ENCODE measurements around the gene CPNE4.

CPNE4 gene

GRCh38 chr3:131501949-131502348 lies 532.9 kb downstream of the CPNE4 start:
- H3K79me2 ChIP-seq (ENCODE audit: insufficient read depth, low read length), result peaks cover 26% of the 10 kb centered on the region

GRCh38 chr3:131494706-131495105 lies 540.1 kb downstream of the CPNE4 start:
- H3F3A ChIP-seq (ENCODE audit: insufficient read depth, low read length), result no peaks in the 10 kb centered on the region
- no peak for TF ChIP-seq CTCF (IDR thresholded peaks at IDR 0.05; ENCODE audit: low read length)
- no peak for TF ChIP-seq EZH2 (IDR thresholded peaks at IDR 0.05; ENCODE audit: borderline replicate concordance, low read length)
- peaks cover 8% of the 10 kb centered on the region; the same call in 1 of the 2 replicates for H3K79me2 ChIP-seq (ENCODE audit: insufficient read depth, low read length)
- no peak overlapping the region for H2AFZ ChIP-seq (ENCODE audit: low read length)
- H3K4me3 ChIP-seq (ENCODE audit: low read depth, low read length, poor library complexity, severe bottlenecking), result no peak overlapping the region
- H3K27ac ChIP-seq (ENCODE audit: low read depth, low read length, poor library complexity, severe bottlenecking), result no peak overlapping the region
- no peaks in the 10 kb centered on the region for H3K4me1 ChIP-seq (ENCODE audit: insufficient read depth, low read length, severe bottlenecking)
- peaks cover 91% of the 10 kb centered on the region for H3K36me3 ChIP-seq (ENCODE audit: insufficient read depth, low read length)
- H3K9me3 ChIP-seq (ENCODE audit: low read length), result no peaks in the 10 kb centered on the region
- H3K9ac ChIP-seq (ENCODE audit: low read length), result no peak overlapping the region
- no peaks in the 10 kb centered on the region for H3K27me3 ChIP-seq (ENCODE audit: insufficient read depth, low read length)
- H3K9me2 ChIP-seq (ENCODE audit: low read depth, low read length), result no peaks in the 10 kb centered on the region
- no peaks in the 10 kb centered on the region for H4K20me1 ChIP-seq (ENCODE audit: insufficient read depth, low read length)
- H3K4me2 ChIP-seq (ENCODE audit: low read length), result no peak overlapping the region

More at GRCh38 chr3:131501949-131502348, 532.9 kb downstream of the CPNE4 start:
- Histone ChIP-seq H3K9me2 (ENCODE audit: low read depth, low read length) (no peaks in the 10 kb centered on the region), H3K9ac (ENCODE audit: low read length) (peak overlapping the region; percentile 93), H2AFZ (ENCODE audit: low read length) (no peak overlapping the region), H3K36me3 (ENCODE audit: insufficient read depth, low read length) (peaks cover 43% of the 10 kb centered on the region), H3K4me3 (ENCODE audit: low read depth, low read length, poor library complexity, severe bottlenecking) (peak overlapping the region; percentile 94), H4K20me1 (ENCODE audit: insufficient read depth, low read length) (no peaks in the 10 kb centered on the region), H3K27me3 (ENCODE audit: insufficient read depth, low read length) (no peaks in the 10 kb centered on the region), H3K4me2 (ENCODE audit: low read length) (peak overlapping the region; percentile 100), H3K27ac (ENCODE audit: low read depth, low read length, poor library complexity, severe bottlenecking) (peak overlapping the region; percentile 47), H3K4me1 (ENCODE audit: insufficient read depth, low read length, severe bottlenecking) (peaks cover 26% of the 10 kb centered on the region), H3F3A (ENCODE audit: insufficient read depth, low read length) (no peaks in the 10 kb centered on the region), H3K9me3 (ENCODE audit: low read length) (no peaks in the 10 kb centered on the region)
- TF ChIP-seq EZH2 (IDR thresholded peaks at IDR 0.05; ENCODE audit: borderline replicate concordance, low read length) (no peak), CTCF (IDR thresholded peaks at IDR 0.05; ENCODE audit: low read length) (no peak)

GRCh38 chr3:131491775-131492174 lies 543.0 kb downstream of the CPNE4 start:
- Histone ChIP-seq H3K27ac (ENCODE audit: low read depth, low read length, poor library complexity, severe bottlenecking) (no peak overlapping the region), H2AFZ (ENCODE audit: low read length) (no peak overlapping the region), H3K9me3 (ENCODE audit: low read length) (no peaks in the 10 kb centered on the region), H3K36me3 (ENCODE audit: insufficient read depth, low read length) (peaks cover 94% of the 10 kb centered on the region), H3K27me3 (ENCODE audit: insufficient read depth, low read length) (no peaks in the 10 kb centered on the region), H3K4me1 (ENCODE audit: insufficient read depth, low read length, severe bottlenecking) (no peaks in the 10 kb centered on the region), H3K9ac (ENCODE audit: low read length) (no peak overlapping the region), H3K79me2 (ENCODE audit: insufficient read depth, low read length) (peaks cover 10% of the 10 kb centered on the region), H3K4me3 (ENCODE audit: low read depth, low read length, poor library complexity, severe bottlenecking) (no peak overlapping the region), H3F3A (ENCODE audit: insufficient read depth, low read length) (no peaks in the 10 kb centered on the region), H3K4me2 (ENCODE audit: low read length) (no peak overlapping the region), H3K9me2 (ENCODE audit: low read depth, low read length) (no peaks in the 10 kb centered on the region), H4K20me1 (ENCODE audit: insufficient read depth, low read length) (no peaks in the 10 kb centered on the region)
- TF ChIP-seq CTCF (IDR thresholded peaks at IDR 0.05; ENCODE audit: low read length), result no peak
- TF ChIP-seq EZH2 (IDR thresholded peaks at IDR 0.05; ENCODE audit: borderline replicate concordance, low read length), result no peak

Data from OCI-LY1 (cell line).